Upper lobe of left lung (tissue), 6 donors: Measurements from ENCODE around the gene TRMT61A. TPM values are rescaled to one million over a fixed set of nuclear protein-coding genes. Genes with fewer than 3 reads are reported as not detected.
A peak's percentile ranks its signal among the peaks of the same experiment; 100 is the strongest.

Experiments used
- ATAC-seq, 2 donors: fragments of 200-7000 bp; cut with Tn5 transposase; one replicate each; pipeline ENCODE4 v1.9.1; 2022; ENCODE audit warnings: mild to moderate bottlenecking in 2 of 2, moderate library complexity in 2 of 2; ENCODE audit not compliant: low FRiP score in 2 of 2
- DNase-seq, 2 donors: peaks; one replicate each; pipeline ENCODE4 v3.0.0-alpha.2; 2019 to 2020
- H3K27ac ChIP-seq, 4 donors: fragments of 200-600 bp; sonication (generic); one replicate each; pipeline ENCODE4 v1.5.1; 2016 to 2019
- H3K27me3 ChIP-seq, 4 donors: fragments of 200-600 bp; sonication (generic); one replicate each; pipeline ENCODE4 v1.5.1; 2017 to 2019
- H3K36me3 ChIP-seq, 4 donors: fragments of 200-600 bp; sonication (generic); one replicate each; pipeline ENCODE4 v1.5.1; 2016 to 2019
- H3K4me1 ChIP-seq, 4 donors: fragments of 200-600 bp; sonication (generic); one replicate each; pipeline ENCODE4 v1.5.1; 2018 to 2019
- H3K4me3 ChIP-seq, 4 donors: fragments of 200-600 bp; sonication (generic); one replicate each; pipeline ENCODE4 v1.5.1; 2017 to 2019; ENCODE audit warnings: mild to moderate bottlenecking in 2 of 4, moderate library complexity in 1 of 4
- H3K9me3 ChIP-seq, 4 donors: fragments of 200-600 bp; sonication (generic); one replicate each; pipeline ENCODE4 v1.5.1; 2018 to 2019
- EP300 ChIP-seq, 4 donors: sonication (generic); formaldehyde crosslinking; IDR thresholded peaks; one replicate each; pipeline ENCODE4 v1.5.1; 2017; ENCODE audit warnings: antibody characterized with exemption in 4 of 4, control low read depth in 2 of 4
- POLR2A ChIP-seq, 4 donors: fragments of 450-650 bp; IDR thresholded peaks; one replicate each; pipeline ENCODE4 v1.5.1; 2016 to 2017; ENCODE audit warnings: antibody characterized with exemption in 4 of 4, mild to moderate bottlenecking in 2 of 4
- POLR2AphosphoS5 ChIP-seq, 2 donors: sonication (generic); formaldehyde crosslinking; IDR thresholded peaks; one replicate each; pipeline ENCODE4 v1.5.1; 2017; ENCODE audit warnings: antibody characterized with exemption in 2 of 2
- WGBS, 2 donors: methylation state at CpG; one replicate each; pipeline ENCODE4 v1.1.5; 2017 to 2018; 5-methylcytosine and 5-hydroxymethylcytosine counted together
- total RNA-seq, 6 donors: library from RNA; depleted of rRNA in 4 of 6; stranded (reverse); fragments of >200 nt in 4 of 6; gene quantifications; one replicate each; pipeline versions ENCODE4 v1.1.0 to v1.2.1, GENCODE V29; 2016 to 2021
- TF ChIP-seq, protein P1 (sequence below), 6 experiments: fragments of 450-650 bp in 4 of 6; fragments of 200-600 bp in 2 of 6; sonication (generic) in 2 of 6; IDR thresholded peaks; one replicate each; pipeline ENCODE4 v1.5.1; 2016 to 2019; ENCODE audit warnings: antibody characterized with exemption in 6 of 6
- donor health status: DM: no; HTN: no; CAD: no; lungs with moderate emphysema.
- donor health status: DM: no; HTN: yes; CAD: no; lungs with severe emphysema.

Gene TRMT61A
- total RNA-seq, 6 donors from 2014 or later, result 6.7 to 25.1 (median 15.0) TPM

DNA sequence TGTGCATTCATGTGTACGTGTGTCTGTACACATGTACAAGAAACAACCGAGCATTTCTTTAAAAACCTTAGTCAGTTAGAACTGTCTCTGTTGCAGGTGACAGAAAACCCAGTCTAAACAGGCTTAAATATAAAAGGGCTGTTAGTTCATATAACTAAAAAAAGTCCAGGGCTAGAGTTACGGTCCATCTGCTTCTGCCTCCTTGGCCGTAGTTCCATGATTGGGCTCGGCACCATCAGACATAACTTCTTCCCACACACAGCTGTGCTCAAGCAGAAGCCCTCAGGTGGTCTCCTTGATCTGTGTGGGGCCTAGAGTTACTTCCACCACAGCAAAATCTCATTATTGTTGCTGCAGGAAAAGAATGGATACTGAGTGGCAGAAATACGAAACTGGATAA, 40.9 kb upstream of the TRMT61A start:
- DNase-seq, result no peak
- 91 to 94% methylated on average over 6 of the region's 6 CpGs for WGBS, 2 donors

DNA sequence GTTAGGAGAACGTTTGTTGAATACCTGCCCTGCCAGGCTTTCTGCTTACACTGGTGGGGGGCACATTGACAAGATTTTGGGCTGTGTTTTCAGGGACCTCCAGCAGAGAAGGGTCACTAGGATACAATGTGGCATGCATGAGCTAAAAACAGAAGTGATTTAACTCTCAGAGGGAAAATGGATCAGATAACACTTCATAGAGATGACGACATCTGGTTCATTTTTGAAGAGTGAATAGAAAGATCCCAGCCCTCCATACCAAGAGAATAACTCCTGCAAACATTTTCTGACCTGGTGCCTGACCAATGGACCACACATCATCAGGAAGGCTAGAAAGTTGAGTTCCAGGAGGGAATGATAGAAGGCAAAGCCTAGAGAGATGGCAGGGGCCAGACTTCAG, 40.0 kb upstream of the TRMT61A start:
- Histone ChIP-seq H3K9me3 (no peaks in the 10 kb centered on the region), H3K27me3 (no peaks in the 10 kb centered on the region), H3K4me3 (no peak overlapping the region), H3K27ac (no peak overlapping the region), H3K4me1 (no peaks in the 10 kb centered on the region), H3K36me3 (peaks cover 12 to 81% (median 38%) of the 10 kb centered on the region in 4 donors)
- 84 to 88% methylated on average over 2 of the region's 2 CpGs for WGBS, 2 donors
- ATAC-seq (peak in 1 of 2 donors; percentile 40), DNase-seq (no peak)
- TF ChIP-seq, protein P1, sequence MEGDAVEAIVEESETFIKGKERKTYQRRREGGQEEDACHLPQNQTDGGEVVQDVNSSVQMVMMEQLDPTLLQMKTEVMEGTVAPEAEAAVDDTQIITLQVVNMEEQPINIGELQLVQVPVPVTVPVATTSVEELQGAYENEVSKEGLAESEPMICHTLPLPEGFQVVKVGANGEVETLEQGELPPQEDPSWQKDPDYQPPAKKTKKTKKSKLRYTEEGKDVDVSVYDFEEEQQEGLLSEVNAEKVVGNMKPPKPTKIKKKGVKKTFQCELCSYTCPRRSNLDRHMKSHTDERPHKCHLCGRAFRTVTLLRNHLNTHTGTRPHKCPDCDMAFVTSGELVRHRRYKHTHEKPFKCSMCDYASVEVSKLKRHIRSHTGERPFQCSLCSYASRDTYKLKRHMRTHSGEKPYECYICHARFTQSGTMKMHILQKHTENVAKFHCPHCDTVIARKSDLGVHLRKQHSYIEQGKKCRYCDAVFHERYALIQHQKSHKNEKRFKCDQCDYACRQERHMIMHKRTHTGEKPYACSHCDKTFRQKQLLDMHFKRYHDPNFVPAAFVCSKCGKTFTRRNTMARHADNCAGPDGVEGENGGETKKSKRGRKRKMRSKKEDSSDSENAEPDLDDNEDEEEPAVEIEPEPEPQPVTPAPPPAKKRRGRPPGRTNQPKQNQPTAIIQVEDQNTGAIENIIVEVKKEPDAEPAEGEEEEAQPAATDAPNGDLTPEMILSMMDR (IDR thresholded peaks at IDR 0.05), result no peak
- no peak for TF ChIP-seq POLR2AphosphoS5 (IDR thresholded peaks at IDR 0.05)
- no peak for TF ChIP-seq EP300 (IDR thresholded peaks at IDR 0.05)
- no peak for TF ChIP-seq POLR2A (IDR thresholded peaks at IDR 0.05)

More for the DNA sequence above, 40.9 kb upstream of the TRMT61A start:
- no peak for ATAC-seq
- peaks cover 12 to 81% (median 42%) of the 10 kb centered on the region in 4 donors for H3K36me3 ChIP-seq
- no peak overlapping the region for H3K4me3 ChIP-seq
- no peaks in the 10 kb centered on the region for H3K4me1 ChIP-seq
- no peaks in the 10 kb centered on the region for H3K27me3 ChIP-seq
- TF ChIP-seq POLR2A (IDR thresholded peaks at IDR 0.05) (no peak), EP300 (IDR thresholded peaks at IDR 0.05) (no peak), POLR2AphosphoS5 (IDR thresholded peaks at IDR 0.05) (no peak)
- TF ChIP-seq, protein P1 (IDR thresholded peaks at IDR 0.05), result no peak
- no peak overlapping the region for H3K27ac ChIP-seq
- H3K9me3 ChIP-seq, result no peaks in the 10 kb centered on the region

DNA sequence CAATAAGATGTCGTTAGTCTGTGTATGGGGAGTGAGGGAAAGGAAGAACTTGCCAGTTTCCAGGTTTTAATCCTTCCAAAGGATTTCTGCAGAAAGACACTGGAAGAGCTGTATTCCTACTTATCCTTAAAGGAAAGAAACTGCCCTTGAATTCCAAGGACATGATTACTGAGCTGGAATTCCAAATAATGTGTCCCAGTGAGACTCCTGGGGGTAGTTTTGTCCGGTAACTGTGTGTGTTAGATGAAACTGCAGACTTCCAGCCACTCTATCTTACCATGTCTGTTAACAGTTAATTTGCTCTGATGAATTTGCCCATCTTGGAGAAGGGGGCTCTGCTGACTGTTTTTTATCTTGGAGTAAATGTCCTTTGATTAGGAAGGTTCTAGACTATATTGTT, 39.4 kb upstream of the TRMT61A start:
- no peaks in the 10 kb centered on the region for H3K9me3 ChIP-seq
- WGBS, 2 donors, result 91 to 94% methylated on average over 2 of the region's 2 CpGs
- H3K4me1 ChIP-seq, result no peaks in the 10 kb centered on the region
- ATAC-seq, result no peak
- H3K36me3 ChIP-seq, result peaks cover 12 to 82% (median 38%) of the 10 kb centered on the region in 4 donors
- H3K4me3 ChIP-seq, result no peak overlapping the region
- TF ChIP-seq, protein P1 (IDR thresholded peaks at IDR 0.05), result no peak
- TF ChIP-seq EP300 (IDR thresholded peaks at IDR 0.05) (no peak), POLR2A (IDR thresholded peaks at IDR 0.05) (no peak), POLR2AphosphoS5 (IDR thresholded peaks at IDR 0.05) (no peak)
- DNase-seq, result no peak
- no peaks in the 10 kb centered on the region for H3K27me3 ChIP-seq
- no peak overlapping the region for H3K27ac ChIP-seq

DNA sequence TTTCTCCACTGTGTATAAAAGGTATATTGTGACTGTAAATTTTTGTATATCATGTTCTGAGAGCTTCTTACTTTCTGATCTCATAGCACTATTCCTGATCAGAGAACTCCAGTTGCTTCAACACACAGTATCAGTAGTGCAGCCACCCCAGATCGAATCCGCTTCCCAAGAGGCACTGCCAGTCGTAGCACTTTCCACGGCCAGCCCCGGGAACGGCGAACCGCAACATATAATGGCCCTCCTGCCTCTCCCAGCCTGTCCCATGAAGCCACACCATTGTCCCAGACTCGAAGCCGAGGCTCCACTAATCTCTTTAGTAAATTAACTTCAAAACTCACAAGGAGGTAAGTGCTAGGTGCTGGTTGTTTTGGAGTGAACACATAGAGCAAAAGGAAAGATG, 37.3 kb upstream of the TRMT61A start:
- DNase-seq, result no peak
- H3K4me3 ChIP-seq, result no peak overlapping the region
- H3K27ac ChIP-seq, result peak overlapping the region in 2 of 4 donors; percentile 71 to 77
- 81 to 88% methylated on average over 10 of the region's 10 CpGs for WGBS, 2 donors
- H3K27me3 ChIP-seq, result no peaks in the 10 kb centered on the region
- peaks cover 0 to 2% (median 0%) of the 10 kb centered on the region in 4 donors for H3K4me1 ChIP-seq
- peaks cover 12 to 93% (median 56%) of the 10 kb centered on the region in 4 donors for H3K36me3 ChIP-seq
- no peak for ATAC-seq
- TF ChIP-seq POLR2AphosphoS5 (IDR thresholded peaks at IDR 0.05) (no peak), EP300 (IDR thresholded peaks at IDR 0.05) (no peak), POLR2A (IDR thresholded peaks at IDR 0.05) (no peak)
- TF ChIP-seq, protein P1 (IDR thresholded peaks at IDR 0.05), result no peak
- H3K9me3 ChIP-seq, result no peaks in the 10 kb centered on the region
